ENCODE measurements around the gene GBX2.

DNA sequence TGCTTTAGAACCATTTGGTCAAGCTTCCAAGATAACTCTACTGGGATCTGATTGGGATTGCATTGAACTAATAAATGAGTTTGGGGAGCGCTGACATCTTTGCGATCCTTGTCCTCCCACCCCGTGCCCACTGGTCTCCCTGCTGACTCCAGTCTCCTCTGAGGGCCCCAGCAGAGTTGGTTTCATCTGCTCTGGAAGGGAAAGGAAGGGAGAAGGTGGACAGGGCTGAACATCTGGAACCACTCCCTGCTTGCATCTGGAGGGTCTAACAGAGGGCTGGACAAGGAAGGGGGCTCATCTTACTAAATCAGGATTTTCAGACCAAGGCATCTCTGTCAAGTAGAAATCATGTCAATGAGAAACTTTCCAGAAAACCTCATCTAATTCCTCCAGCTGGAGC, 12.8 kb downstream of the GBX2 start:
- no peak for TF ChIP-seq POLR2AphosphoS5 (IDR thresholded peaks at IDR 0.05)
- TF ChIP-seq, protein P1, sequence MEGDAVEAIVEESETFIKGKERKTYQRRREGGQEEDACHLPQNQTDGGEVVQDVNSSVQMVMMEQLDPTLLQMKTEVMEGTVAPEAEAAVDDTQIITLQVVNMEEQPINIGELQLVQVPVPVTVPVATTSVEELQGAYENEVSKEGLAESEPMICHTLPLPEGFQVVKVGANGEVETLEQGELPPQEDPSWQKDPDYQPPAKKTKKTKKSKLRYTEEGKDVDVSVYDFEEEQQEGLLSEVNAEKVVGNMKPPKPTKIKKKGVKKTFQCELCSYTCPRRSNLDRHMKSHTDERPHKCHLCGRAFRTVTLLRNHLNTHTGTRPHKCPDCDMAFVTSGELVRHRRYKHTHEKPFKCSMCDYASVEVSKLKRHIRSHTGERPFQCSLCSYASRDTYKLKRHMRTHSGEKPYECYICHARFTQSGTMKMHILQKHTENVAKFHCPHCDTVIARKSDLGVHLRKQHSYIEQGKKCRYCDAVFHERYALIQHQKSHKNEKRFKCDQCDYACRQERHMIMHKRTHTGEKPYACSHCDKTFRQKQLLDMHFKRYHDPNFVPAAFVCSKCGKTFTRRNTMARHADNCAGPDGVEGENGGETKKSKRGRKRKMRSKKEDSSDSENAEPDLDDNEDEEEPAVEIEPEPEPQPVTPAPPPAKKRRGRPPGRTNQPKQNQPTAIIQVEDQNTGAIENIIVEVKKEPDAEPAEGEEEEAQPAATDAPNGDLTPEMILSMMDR (IDR thresholded peaks at IDR 0.05): no peak
- TF ChIP-seq POLR2A (IDR thresholded peaks at IDR 0.05): no peak

All from gastroesophageal sphincter (tissue), 3 donors.